Activated T-helper 1 cell treated with Interleukin-2 at 50 U/mL for 16 hours (primary cell): ENCODE data around the gene PDLIM5.

Experiments used
- DNase-seq: peaks from one replicate; pipeline ENCODE4 v3.0.0-alpha.2; 2020; ENCODE audit warnings: low read depth

The PDLIM5 gene

DNA sequence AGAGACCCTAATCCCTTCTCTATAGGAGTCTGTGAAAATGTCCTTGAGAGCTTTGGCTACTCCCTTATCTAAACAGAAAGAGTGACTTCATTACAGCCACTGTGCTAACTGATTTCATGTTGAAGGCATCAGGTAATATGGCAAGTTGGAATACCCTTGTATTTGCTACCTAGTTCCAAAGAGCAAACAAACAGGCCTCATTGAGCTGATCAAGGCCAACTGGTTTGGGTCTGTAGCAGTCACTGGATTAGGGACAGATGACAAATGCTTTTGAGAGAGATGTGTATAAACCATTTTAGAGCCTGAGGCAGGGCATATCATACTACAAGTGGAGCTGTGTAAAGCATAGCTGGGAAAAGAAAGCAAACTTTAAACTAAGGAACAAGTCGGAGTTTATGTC is 22.9 kb upstream of the PDLIM5 start:
- no peak for DNase-seq

DNA sequence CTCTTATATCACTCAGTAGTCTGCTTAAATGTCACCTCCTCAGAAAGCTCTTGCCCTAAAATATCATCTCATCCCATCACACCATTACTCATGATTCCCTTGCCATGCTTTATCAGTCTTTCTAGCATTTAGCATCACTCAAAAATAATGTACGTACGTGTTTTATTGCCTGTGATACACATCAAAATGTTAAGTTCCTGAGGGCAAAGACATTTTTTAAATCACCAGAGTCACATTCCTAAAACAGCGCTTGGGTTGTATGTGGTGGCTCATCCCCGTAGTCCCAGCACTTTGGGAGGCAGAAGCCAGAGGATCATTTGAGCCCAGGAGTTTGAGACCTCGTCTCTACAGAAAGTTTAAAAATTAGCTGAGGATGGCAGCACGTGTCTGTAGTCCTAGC is 21.3 kb upstream of the PDLIM5 start:
- no peak for DNase-seq

DNA sequence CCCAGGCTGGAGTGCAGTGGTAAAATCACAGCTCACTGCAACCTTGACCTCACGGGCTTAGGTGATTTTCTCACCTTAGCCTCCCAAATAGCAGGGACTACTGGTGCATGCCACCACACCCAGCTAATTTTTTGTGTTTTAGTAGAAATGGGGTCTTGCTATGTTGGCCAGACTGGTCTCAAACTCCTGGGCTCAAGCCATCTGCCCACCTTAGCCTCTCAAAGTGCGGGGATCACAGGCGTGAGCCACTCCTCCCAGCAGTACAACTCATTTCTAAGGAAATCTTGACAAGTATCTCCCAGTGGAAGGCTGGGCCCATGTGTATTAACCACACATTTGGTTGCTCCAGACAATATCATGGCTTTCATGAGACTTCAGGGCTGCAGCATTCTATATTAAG is 20.4 kb upstream of the PDLIM5 start:
- no peak for DNase-seq

DNA sequence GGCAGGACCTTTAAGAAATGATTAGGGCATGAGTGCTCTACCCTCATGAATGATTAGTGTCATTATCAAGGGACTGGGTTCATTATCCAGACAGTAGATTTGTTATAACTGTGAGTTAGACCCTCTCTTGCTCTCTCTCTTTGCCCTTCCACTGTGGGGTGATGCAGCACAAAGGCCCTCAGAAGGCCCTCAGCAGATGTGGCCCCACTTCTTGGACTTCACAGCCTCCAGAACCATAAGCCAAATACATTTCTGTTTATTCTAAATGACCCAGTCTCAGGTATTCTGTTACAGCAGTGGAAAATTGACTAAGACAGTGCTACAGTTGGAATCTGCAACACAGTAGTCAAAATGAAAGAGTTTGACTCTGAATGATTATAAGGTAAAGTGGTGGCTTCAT is 17.2 kb upstream of the PDLIM5 start:
- no peak for DNase-seq

DNA sequence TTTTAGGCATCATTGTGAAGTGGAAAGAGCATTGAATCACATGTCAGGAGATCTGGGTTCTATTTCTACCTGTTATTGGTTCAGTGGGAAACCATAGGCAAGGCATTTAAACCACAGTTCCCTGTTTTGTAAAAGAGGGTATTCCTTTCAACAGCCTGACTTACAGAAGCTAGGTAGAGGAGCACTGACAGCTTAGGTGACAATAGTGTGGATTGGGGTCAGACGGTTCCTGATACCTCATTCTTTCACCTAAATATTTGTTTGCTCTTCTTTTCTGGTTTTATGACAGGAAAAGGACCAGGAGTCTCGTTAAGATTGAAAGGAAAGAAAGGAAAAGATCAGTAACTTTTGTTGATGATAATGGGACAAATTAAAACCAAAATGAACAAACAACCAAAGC is 15.9 kb upstream of the PDLIM5 start:
- DNase-seq, result no peak

DNA sequence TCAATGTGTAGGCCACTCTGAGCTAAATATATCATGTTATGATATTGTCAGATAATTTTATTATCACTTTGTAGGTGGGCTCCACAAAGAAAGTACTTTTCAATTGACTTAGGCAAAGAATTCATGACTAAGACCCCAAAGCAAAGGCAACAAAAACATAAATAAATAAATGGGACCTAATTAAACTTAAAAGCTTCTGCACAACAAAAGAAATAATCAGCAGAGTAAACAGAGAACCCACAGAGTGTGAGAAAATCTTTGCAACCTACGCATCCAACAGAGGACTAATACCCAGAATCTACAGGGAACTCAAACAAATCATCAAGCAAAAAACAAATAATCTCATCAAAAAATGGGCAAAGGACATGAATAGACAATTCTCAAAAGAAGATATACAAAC is 15.2 kb upstream of the PDLIM5 start:
- no peak for DNase-seq

DNA sequence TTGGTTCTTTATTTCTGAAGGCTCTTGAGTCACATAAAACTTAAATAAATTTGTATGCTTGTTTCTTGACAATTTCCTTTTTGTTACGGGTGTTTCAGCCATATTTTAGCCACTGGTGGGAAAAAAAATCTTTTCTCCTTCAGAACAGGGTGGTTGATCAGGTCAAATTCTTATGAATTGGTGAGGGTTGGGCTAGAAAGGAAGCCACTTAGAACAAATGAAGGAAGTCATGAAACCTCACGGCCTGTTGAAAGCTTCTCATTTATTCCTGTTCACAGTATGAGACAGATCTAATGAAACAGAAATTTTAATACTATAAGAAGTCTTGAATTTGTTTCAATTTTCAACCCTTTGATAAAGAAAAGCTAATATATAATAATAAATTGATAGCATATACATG is 12.1 kb upstream of the PDLIM5 start:
- no peak for DNase-seq

DNA sequence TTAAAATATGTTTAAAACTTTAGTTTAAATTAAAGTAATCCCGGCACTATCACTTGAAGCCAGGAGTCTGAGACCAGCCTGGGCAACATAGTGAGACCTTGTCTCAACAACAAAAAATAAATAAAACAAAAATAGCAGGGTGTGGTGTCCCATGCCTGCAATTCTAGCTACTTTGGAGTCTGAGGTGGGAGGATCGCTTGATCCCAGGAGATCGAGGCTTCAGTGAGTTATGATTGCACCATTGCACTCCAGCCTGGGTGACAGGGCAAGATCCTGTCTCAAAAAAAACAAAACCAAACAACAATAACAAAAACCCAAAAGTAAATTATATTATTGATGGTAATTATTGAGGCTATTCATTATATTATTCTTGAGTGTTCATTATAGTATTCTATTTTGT is 9.9 kb upstream of the PDLIM5 start:
- no peak for DNase-seq

DNA sequence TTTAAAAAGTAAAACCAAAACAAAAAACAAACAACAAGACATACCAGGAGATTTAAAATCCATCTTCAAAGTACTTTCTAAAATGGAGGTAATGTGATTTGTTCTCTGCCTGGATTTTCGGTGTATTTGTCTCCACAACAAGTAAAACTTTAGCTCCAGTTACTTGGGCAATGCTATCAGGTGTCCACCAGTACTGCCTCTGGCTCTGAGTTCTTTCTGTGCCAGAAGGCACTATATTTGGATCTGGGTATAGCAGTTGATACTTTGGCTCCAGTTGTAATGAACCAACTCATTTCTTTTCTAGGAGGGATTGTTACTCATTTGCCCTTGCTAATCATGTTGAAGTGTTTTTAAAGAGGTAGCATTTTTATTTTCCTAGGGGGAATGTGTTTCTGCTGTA is 9.5 kb upstream of the PDLIM5 start:
- no peak for DNase-seq

DNA sequence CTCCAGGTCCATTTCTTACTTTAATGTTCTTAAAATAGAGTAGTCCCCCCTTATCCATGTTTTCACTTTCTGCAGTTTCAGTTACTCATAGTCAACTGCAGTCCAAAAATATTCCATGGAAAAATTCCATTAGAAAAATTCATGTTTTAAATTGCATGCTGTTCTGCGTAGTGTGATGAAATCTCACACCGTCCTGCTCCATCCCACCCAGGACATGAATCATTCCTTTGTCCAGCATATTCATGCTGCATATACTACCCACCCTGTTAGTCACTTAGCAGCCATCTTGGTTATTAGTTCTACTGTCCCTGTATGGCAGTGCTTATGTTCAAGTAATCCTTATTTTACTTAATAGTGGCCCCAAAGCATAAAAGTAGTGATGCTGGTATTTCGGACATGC is 5.4 kb upstream of the PDLIM5 start:
- no peak for DNase-seq

DNA sequence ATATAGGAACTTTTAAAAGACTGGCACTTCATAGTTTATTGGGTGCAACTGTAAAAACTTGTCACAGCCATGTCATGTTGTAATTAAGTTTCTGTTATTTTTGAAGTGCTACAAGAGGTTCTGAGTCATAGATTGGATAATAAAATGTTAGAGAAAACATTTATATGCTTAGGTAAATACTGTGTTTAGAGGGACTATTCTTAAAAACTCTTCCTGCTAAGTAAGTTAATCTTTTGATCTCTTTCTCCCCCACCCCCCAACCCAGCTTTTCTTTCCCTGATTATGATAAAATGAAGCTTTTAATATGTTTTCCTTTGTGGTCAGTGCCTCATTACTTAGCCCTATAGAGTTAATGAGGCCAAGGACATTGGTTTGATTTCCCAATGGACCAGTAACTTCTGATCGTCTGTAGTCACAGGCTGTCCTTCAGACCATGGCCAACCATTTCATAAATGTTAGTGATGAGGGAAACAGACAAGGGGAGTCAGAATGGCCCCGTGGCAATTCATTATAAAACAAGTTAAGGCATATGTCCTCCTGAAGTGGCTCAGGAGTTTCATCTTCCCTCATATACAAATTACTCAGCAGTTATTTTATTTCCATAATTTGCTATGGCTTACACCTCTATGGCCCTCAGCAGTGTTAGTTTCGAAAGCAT is 3.9 kb upstream of the PDLIM5 start:
- no peak for DNase-seq

DNA sequence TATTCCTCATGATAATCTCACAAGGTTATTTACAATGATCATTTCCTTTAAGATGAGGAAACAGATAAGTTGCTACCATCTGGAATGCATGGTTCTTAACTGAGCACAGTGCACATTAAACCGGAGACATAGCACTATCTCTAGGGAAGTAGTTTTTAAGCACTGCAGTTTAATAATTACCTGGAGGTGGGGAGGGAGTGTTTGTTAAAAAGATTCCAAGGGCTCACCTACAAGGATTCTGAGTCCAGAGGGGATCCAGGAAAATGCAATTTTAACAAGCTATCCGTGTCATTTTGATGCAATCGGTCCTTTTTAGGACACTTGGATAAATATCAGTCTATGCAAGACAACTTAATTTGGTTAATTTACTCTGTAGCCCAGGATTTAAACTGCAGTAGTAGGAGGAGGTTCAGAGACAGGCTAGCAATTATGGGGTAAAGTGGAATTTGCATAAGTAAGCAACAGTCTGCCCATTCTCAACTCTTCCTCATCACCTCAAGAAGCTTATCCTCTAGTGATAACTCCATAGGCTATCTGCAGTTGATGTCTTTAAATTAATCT is 2.8 kb upstream of the PDLIM5 start:
- no peak for DNase-seq

DNA sequence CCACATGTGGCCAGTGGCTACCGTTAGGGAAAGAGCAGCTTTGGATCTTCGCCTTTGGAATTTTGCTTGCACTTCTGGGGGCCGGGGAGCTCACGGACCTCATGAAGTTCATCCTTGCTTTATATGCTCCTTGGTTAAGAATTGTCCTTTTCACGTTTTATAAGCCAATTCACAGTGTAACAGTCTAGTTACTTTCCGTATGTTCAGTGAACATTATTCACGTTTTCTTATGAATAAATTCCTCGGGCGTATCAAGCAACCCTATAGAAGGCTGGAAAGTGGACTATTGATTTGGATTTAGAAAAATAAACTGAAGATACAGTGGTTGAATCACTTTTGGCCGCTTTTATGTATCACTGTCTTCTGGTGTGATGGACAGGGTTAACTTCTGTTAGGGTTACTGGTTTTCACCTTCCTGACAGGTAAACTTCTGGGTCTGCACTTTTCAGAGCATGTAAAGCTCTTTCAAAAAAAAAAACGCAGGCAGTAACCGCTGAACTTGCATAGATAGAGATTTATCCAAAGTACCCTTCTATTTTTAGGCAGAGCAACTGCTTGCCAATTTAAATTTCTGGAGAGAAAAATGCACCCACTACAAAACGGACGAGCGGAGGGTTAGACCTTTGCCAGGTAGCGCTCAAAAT is 569 bp upstream of the PDLIM5 start:
- DNase-seq, result no peak

DNA sequence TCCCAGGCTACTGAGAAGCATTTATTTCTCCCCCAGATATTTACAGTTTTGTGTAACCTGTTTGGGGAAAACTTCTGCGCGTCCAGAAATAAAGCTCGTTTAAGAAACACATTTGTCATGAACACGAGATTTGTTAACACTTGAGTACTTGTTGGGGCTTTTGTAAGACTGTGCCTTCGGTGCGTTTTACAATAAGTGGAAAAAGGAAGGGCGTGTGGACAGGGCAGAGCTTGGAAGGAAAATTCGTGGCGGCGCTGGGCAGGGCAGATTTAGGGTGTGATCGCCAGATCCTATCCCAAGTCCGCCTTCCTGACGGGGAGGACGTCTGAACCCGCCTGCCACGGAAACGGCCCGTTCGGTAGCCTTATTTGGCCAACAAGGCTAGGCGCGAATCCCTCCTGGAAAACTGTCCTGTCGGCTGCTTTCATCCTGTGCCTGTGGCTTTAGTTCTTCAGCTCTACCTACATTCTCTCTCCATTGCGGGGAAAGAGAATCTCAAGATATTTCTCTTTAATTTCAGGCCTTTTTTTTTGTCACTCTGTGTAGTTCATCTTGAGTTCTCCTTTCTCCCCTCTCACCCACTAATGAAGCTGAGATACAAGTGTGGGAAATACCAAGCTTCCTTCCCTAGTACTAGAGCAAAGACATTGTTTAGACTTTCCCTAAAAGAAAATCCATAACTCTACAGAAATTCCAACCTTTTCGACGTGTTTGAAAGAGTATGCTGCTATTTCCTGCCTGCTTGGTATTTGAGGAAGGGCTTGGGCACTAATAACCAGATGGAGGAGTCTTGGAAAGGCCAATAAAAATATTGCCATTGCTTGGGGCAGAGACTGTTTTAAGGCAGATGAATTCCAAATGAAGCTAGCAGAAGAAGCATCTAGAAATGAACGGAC is 982 bp downstream of the PDLIM5 start:
- DNase-seq, result no peak

DNA sequence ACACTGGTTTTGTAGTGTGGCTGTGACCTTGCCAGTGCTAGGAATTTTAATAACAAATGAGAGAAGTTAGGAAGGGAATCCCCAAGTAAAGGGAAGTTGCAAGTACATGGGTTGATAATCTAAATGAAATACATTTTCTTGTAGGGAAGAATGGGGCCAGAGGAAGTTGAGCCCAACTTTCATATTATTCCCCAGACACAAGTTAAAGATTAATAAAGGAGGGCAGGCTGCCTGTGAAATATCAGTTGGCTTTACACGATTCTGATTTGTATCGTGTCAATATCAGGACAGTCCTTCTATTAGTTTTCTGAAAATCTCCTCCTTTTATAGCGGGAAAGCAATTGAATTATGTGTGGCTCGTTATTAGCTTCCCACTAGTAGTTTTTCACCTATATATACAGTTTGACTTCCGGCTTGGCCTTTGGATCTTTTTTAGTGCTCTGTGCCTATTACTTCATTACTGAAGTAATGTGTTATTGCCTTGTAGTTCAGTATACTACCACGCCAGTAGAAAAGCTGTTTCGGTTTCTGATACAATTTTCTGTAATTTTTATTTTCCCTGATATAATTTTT is 1.7 kb downstream of the PDLIM5 start:
- no peak for DNase-seq

DNA sequence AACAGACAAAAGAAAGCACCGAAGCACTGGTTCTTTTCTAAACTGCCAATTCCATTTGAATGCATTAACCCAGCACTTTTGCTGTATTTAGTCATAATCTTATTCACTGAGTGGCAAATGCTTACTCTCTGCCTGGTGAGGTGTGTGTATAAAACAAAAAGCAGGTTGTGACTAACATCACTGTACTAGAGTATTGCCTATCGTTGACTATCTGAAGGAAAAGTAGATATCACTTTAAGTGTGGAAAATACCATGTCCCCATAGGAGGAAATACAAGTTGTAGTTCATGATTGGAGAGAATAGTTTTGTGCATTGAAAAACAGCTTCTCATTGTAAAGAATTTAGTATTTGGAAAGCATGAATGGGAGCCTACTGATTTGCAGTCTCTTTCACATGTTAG is 2.7 kb downstream of the PDLIM5 start:
- no peak for DNase-seq

DNA sequence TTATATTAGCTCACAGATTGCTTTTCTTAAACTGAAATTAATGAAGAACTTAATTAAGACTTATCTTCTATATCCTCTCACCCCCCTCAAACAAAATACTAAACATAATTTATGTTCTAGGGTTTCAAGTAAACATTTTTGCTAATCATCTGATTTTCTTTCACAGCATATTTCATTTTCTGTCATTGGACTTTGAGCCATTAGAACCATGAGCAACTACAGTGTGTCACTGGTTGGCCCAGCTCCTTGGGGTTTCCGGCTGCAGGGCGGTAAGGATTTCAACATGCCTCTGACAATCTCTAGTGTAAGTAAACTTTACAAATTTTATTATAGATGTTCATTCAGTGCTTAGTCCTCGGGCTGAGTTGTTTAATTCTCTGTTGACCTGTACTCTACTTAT is 3.3 kb downstream of the PDLIM5 start:
- DNase-seq, result no peak

DNA sequence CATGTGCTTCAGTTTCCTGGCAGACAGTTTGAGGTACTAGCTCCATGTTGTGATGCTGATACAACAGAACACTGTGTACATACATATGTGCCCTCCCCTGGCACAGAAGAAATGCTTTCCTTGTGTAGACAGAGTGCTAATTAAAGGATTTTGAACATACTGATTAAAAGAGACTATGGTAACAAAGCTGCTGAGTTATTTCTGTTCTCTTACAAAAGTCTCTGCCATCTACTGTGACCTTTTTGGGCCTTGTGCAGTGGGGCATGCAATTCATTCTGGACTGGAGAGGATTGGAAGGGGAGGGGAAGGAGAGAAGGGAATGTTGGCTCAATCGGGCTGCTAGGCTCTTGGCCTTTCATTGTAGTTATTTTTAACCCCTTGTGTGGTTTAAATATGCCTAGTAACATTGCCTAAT is 6.0 kb downstream of the PDLIM5 start:
- DNase-seq, result no peak

DNA sequence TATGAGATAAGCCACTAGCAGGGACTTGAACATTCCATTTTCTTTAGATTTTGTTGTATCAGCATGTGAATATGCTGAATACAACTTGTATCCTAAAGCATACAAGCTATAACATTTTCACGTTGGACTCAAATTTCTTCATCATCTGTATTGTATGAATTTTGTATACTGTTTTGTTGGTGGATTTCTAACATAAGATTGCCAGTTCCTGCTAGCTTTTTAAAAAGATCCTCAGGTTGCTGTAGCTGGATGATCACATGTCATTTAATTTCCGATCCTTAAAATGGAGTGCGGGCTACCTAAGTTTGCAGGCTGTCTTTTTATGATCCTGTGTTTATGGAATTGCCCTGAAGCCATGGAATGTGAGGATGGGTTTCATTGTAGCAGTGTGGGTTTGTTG is 6.9 kb downstream of the PDLIM5 start:
- DNase-seq, result no peak

DNA sequence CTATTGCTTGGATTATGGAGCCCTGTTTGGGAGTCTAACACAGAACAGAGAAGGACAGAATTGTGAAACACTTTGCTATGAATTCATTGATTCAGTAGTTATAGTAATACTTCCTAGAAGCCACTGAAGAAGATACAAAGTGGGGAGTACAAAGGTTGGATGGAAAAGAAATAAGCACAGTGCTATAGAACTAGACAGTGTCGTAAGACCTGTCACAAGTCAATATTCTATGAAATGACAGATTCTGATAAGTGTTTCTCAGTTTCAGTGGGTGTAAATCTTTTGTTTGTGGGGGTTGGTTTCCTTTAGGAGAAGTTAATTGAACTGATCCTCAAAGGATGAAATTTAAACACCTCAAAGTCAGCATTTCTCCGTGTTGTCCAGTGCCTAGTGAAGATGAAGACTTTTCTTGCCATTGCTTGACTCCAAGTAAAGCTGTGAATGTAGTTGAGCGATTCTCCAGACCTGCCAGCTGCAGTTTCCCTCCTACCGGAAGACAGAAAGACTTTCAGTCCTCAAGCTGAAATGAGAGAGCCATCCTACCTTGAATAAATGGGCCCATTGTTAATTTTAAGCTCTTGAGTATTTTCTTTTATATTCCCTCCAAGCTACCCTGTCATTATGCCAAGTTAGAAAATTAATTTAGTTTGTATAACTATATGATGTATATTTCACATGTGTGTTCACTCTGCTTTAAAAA is 7.9 kb downstream of the PDLIM5 start:
- no peak for DNase-seq

DNA sequence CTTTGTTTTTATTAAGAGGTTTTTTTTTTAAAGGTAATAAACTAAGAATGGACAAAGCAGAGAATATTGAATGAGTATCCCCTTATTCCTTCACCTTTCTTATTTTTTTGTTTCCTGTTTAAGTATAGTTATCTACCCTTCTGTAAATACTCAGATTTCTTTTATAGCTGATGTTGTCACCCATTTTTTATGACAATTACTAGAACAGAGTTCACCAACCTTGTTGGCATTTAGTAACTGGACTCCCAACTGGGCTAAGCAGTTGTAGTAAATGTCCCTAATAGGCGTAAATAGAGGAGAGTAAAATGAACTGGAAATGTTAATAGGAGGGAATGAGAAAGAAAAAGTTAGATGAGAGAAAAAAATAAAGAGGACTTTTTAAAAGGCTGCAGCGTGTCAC is 9.8 kb downstream of the PDLIM5 start:
- DNase-seq, result no peak

DNA sequence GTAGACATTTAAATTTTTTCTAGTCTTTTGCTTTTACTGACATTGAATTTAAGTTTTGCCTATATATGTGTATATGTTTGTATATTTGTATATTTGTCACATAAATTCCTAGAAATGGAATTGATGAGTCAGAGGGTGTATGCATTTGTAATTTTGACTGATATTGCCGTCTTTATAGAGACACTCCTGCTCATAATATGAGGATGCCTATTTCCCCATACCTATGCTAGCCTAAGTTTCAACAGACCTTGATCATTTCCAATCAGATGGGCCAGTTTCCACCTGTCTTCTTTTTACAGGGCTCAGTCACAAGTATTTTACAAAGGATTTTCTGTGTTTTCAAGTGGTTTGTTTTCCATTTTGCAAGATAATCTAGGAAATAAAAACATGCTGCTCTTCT is 10.8 kb downstream of the PDLIM5 start:
- no peak for DNase-seq
